ENCODE data around the gene ADAP1. TPM values are rescaled to one million over a fixed set of nuclear protein-coding genes. Genes with fewer than 3 reads are reported as not detected.

ADAP1 gene
- total and polyA plus RNA-seq, 2 experiments from 2014 or later = 0.24 to 1.1 TPM

DNA sequence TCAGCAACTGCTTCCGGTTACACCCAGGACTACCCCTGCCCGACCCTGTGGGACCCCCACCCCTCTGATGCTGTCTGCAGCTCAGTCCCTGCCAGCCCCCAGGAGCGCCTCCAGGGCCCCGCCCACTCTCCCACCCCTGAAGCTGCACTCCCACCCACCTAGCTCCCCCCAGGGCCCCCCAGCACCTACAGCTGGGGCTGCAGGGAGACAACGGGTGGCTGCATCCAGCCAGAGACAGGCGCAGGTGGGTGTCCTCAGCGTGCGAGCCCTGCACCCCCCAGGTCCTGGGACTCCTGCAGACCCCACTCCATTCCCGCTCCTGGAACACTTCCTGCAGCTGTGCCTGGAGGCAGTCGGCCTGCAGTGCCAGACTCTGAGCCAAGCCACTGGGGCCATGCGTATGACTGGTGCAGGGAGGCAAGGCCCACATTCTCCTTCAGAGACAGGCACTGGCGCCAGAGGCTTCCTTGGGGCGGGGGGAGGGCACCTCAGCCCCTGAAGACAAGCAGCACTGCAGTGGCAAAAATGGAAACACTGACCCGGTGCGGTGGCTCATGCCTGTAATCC lies 34.6 kb upstream of the ADAP1 start:
- H3F3A ChIP-seq (ENCODE audit: insufficient read depth) = no peaks in the 10 kb centered on the region
- H3K27me3 ChIP-seq (replicated peaks; ENCODE audit: insufficient read depth) = 0 out of 2 replicates have a peak, but pooled peaks cover 8% of the 10 kb centered on the region
- H3K9me3 ChIP-seq (ENCODE audit: low read depth) = no peaks in the 10 kb centered on the region
- no peak for TF ChIP-seq EZH2 (IDR thresholded peaks at IDR 0.05; ENCODE audit: insufficient read depth, poor library complexity, severe bottlenecking)
- no peak for TF ChIP-seq EZH2phosphoT487 (IDR thresholded peaks at IDR 0.05; ENCODE audit: insufficient read depth, low read depth)
- H3K4me2 ChIP-seq (ENCODE audit: unreplicated experiment) = no peak overlapping the region
- no peak overlapping the region for H3K9ac ChIP-seq
- 0 out of 2 replicates have a peak, but pooled peaks cover 3% of the 10 kb centered on the region for H3K4me1 ChIP-seq (ENCODE audit: insufficient read depth)
- H3K36me3 ChIP-seq (ENCODE audit: low read depth) = no peaks in the 10 kb centered on the region
- H3K27ac ChIP-seq = no peak overlapping the region
- in situ Hi-C loops (cut with MboI) = no loop called here
- DNase-seq = peak; percentile 37
- WGBS, 2 experiments (ENCODE audit: low coverage in 1 of 2, low lambda C conversion rate in 2 of 2, missing lambda C conversion rate in 2 of 2) = 24 to 30% methylated on average over 9 to 15 of the region's 15 CpGs
- H2AFZ ChIP-seq = no peak overlapping the region
- no peaks in the 10 kb centered on the region for H4K20me1 ChIP-seq (ENCODE audit: insufficient read depth)
- no peak overlapping the region for H3K4me3 ChIP-seq
- H3K79me2 ChIP-seq (ENCODE audit: insufficient read depth) = no peaks in the 10 kb centered on the region
- H3K9me2 ChIP-seq (ENCODE audit: insufficient read depth) = no peaks in the 10 kb centered on the region

- in situ Hi-C loops (cut with MboI) = no loop called here
Measured at GRCh38 chr7:988426-988911, 34.0 kb upstream of the ADAP1 start.

DNA sequence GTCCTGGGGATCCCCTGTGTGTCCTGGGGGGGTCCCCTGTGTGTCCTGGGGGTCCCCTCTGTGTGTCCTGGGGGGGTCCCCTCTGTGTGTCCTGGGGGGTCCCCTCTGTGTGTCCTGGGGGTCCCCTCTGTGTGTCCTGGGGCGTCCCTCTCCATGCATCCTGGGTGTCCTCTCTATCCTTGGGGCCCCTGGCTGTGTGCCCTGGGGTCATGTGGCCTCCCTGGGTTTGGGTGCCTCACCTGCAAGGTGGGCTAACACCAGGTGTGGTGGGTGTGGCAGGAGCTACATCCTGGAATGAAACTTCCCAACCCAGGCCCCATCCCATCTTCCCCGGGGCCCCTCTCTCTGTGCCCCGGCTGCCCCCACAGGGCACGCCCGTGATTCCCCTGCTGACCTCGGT lies 33.4 kb upstream of the ADAP1 start:
- in situ Hi-C loops (cut with MboI) = no loop called here
- Histone ChIP-seq H3K4me2 (ENCODE audit: unreplicated experiment) (no peak overlapping the region), H3K4me3 (no peak overlapping the region), H3K36me3 (ENCODE audit: low read depth) (no peaks in the 10 kb centered on the region), H3K9ac (no peak overlapping the region), H3K27me3 (replicated peaks; ENCODE audit: insufficient read depth) (0 out of 2 replicates have a peak, but pooled peaks cover 8% of the 10 kb centered on the region), H3F3A (ENCODE audit: insufficient read depth) (no peaks in the 10 kb centered on the region), H3K4me1 (ENCODE audit: insufficient read depth) (no peaks in the 10 kb centered on the region), H3K9me3 (ENCODE audit: low read depth) (no peaks in the 10 kb centered on the region), H4K20me1 (ENCODE audit: insufficient read depth) (no peaks in the 10 kb centered on the region), H3K27ac (no peak overlapping the region), H3K9me2 (ENCODE audit: insufficient read depth) (no peaks in the 10 kb centered on the region), H2AFZ (no peak overlapping the region), H3K79me2 (ENCODE audit: insufficient read depth) (no peaks in the 10 kb centered on the region)
- no peak for TF ChIP-seq EZH2phosphoT487 (IDR thresholded peaks at IDR 0.05; ENCODE audit: insufficient read depth, low read depth)
- TF ChIP-seq EZH2 (IDR thresholded peaks at IDR 0.05; ENCODE audit: insufficient read depth, poor library complexity, severe bottlenecking) = no peak
- DNase-seq = no peak
- WGBS, 2 experiments (ENCODE audit: low coverage in 1 of 2, low lambda C conversion rate in 2 of 2, missing lambda C conversion rate in 2 of 2) = 31 to 39% methylated on average over 5 to 6 of the region's 6 CpGs

More at GRCh38 chr7:988426-988911, 34.0 kb upstream of the ADAP1 start:
- Histone ChIP-seq H3K9me2 (ENCODE audit: insufficient read depth) (no peaks in the 10 kb centered on the region), H3K4me1 (ENCODE audit: insufficient read depth) (0 out of 2 replicates have a peak, but pooled peaks cover 3% of the 10 kb centered on the region), H2AFZ (no peak overlapping the region), H3K9me3 (ENCODE audit: low read depth) (no peaks in the 10 kb centered on the region), H3K9ac (no peak overlapping the region), H3K27me3 (replicated peaks; ENCODE audit: insufficient read depth) (0 out of 2 replicates have a peak, but pooled peaks cover 8% of the 10 kb centered on the region), H3K4me2 (ENCODE audit: unreplicated experiment) (no peak overlapping the region), H3K27ac (no peak overlapping the region), H3K4me3 (no peak overlapping the region), H4K20me1 (ENCODE audit: insufficient read depth) (no peaks in the 10 kb centered on the region), H3F3A (ENCODE audit: insufficient read depth) (no peaks in the 10 kb centered on the region), H3K79me2 (ENCODE audit: insufficient read depth) (no peaks in the 10 kb centered on the region), H3K36me3 (ENCODE audit: low read depth) (no peaks in the 10 kb centered on the region)
- 25 to 27% methylated on average over 16 to 21 of the region's 24 CpGs for WGBS, 2 experiments (ENCODE audit: low coverage in 1 of 2, low lambda C conversion rate in 2 of 2, missing lambda C conversion rate in 2 of 2)
- TF ChIP-seq EZH2phosphoT487 (IDR thresholded peaks at IDR 0.05; ENCODE audit: insufficient read depth, low read depth) (no peak), EZH2 (IDR thresholded peaks at IDR 0.05; ENCODE audit: insufficient read depth, poor library complexity, severe bottlenecking) (no peak)
- DNase-seq = peak; percentile 38

DNA sequence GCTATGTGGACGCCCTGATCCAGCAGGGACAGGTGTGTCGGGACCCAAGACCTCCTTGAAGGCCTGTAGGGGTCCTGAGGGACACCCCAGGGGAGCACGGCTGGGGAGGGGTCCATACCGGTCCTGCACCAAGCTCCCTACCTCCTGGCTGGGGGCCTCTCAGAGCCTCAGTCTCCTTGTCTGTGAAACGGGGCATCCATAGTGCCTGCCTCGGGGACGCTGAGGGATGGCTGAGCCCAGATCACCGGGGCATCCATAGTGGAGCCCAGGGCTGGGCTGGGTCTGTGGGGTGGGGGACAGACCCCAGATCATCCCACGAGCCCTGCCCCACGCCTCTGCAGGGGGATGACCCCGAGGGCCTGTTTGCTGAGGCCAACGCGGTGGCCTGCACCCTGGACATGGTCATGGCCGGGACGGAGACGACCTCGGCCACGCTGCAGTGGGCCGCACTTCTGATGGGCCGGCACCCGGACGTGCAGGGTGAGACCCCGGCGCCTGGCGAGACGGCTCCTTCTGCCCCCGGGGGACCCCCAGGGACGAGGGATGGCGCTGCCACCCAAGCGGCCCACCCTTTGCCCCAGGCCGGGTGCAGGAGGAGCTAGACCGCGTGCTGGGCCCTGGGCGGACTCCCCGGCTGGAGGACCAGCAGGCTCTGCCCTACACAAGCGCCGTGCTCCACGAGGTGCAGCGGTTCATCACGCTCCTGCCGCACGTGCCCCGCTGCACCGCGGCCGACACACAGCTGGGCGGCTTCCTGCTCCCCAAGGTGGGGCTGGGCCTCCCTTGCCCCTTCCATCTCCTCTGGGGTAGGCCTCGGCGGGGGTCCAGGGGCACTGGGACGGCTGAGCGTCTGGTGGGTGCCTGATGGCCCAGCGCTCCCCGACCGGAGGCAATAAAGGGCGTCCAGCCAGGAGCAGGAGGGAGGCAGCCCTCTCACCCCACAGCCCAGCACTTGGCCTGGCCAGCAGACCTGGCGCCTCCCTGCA lies 32.6 kb upstream of the ADAP1 start:
- Histone ChIP-seq H3K27ac (no peak overlapping the region), H3K9ac (no peak overlapping the region), H3K9me3 (ENCODE audit: low read depth) (no peaks in the 10 kb centered on the region), H3K9me2 (ENCODE audit: insufficient read depth) (no peaks in the 10 kb centered on the region), H2AFZ (no peak overlapping the region), H3F3A (ENCODE audit: insufficient read depth) (no peaks in the 10 kb centered on the region), H3K27me3 (replicated peaks; ENCODE audit: insufficient read depth) (0 out of 2 replicates have a peak, but pooled peaks cover 8% of the 10 kb centered on the region), H3K4me2 (ENCODE audit: unreplicated experiment) (no peak overlapping the region), H4K20me1 (ENCODE audit: insufficient read depth) (no peaks in the 10 kb centered on the region), H3K4me1 (ENCODE audit: insufficient read depth) (no peaks in the 10 kb centered on the region), H3K79me2 (ENCODE audit: insufficient read depth) (no peaks in the 10 kb centered on the region), H3K4me3 (no peak overlapping the region), H3K36me3 (ENCODE audit: low read depth) (no peaks in the 10 kb centered on the region)
- WGBS, 2 experiments (ENCODE audit: low coverage in 1 of 2, low lambda C conversion rate in 2 of 2, missing lambda C conversion rate in 2 of 2) = 65 to 71% methylated on average over 38 to 53 of the region's 56 CpGs
- TF ChIP-seq EZH2 (IDR thresholded peaks at IDR 0.05; ENCODE audit: insufficient read depth, poor library complexity, severe bottlenecking) (no peak), EZH2phosphoT487 (IDR thresholded peaks at IDR 0.05; ENCODE audit: insufficient read depth, low read depth) (no peak)
- DNase-seq = no peak
- in situ Hi-C loops (cut with MboI) = no loop called here
